H9 (cell line): ENCODE data around the gene STAB1. TPM values are rescaled to one million over a fixed set of nuclear protein-coding genes. Genes with fewer than 3 reads are reported as not detected.

ENCODE experiments used
- DNase-seq: peaks from one replicate; pipeline ENCODE4 v3.0.0-alpha.2; 2017
- H2AFZ ChIP-seq: one replicate; pipeline ENCODE4 v1.6.1; 2013; ENCODE audit warnings: mild to moderate bottlenecking, low read length, control low read depth, moderate library complexity
- H2AK5ac ChIP-seq: 2 replicates; pipeline ENCODE4 v1.6.1; 2013; ENCODE audit warnings: low read length, control low read depth, mixed read lengths; ENCODE audit not compliant: insufficient read length
- H2BK120ac ChIP-seq: one replicate; pipeline ENCODE4 v1.6.1; 2013; ENCODE audit warnings: low read depth, mild to moderate bottlenecking, low read length, control low read depth, inconsistent platforms; ENCODE audit not compliant: poor library complexity, severe bottlenecking
- H2BK12ac ChIP-seq: 2 replicates; pipeline ENCODE4 v1.6.1; 2013; ENCODE audit warnings: low read length, control low read depth, mixed read lengths, low read depth; ENCODE audit not compliant: insufficient read length
- H2BK15ac ChIP-seq: 2 replicates; pipeline ENCODE4 v1.6.1; 2013; ENCODE audit warnings: low read depth, low read length, control low read depth
- H2BK20ac ChIP-seq: one replicate; pipeline ENCODE4 v1.6.1; 2013; ENCODE audit warnings: low read depth, mild to moderate bottlenecking, low read length, control low read depth, inconsistent platforms; ENCODE audit not compliant: poor library complexity, severe bottlenecking
- H2BK5ac ChIP-seq: 2 replicates; pipeline ENCODE4 v1.6.1; 2013; ENCODE audit warnings: low read length, control low read depth, mixed read lengths; ENCODE audit not compliant: insufficient read length
- H3K14ac ChIP-seq: 2 replicates; pipeline ENCODE4 v1.6.1; 2013; ENCODE audit warnings: low read length, control low read depth; ENCODE audit not compliant: insufficient read depth
- H3K18ac ChIP-seq: 2 replicates; pipeline ENCODE4 v1.6.1; 2013; ENCODE audit warnings: low read depth, mild to moderate bottlenecking, mixed read lengths, low read length, control low read depth; ENCODE audit not compliant: insufficient read length
- H3K23ac ChIP-seq: 2 replicates; pipeline ENCODE4 v1.6.1; 2013; ENCODE audit warnings: low read length, control low read depth, mixed read lengths, low read depth; ENCODE audit not compliant: insufficient read length
- H3K23me2 ChIP-seq: 2 replicates; pipeline ENCODE4 v1.6.1; 2013; ENCODE audit warnings: low read depth, mild to moderate bottlenecking, mixed read lengths, low read length, control low read depth; ENCODE audit not compliant: insufficient read length, poor library complexity, severe bottlenecking
- H3K27ac ChIP-seq: 2 replicates; pipeline ENCODE4 v1.5.1; 2013; ENCODE audit warnings: low read length, control low read depth, mixed read lengths, low read depth; ENCODE audit not compliant: insufficient read length
- H3K27me3 ChIP-seq: 2 replicates; pipeline ENCODE4 v1.6.1; 2013; ENCODE audit warnings: low read length, control low read depth, inconsistent platforms; ENCODE audit not compliant: insufficient read depth
- H3K4ac ChIP-seq: 2 replicates; pipeline ENCODE4 v1.6.1; 2013; ENCODE audit warnings: low read depth, mild to moderate bottlenecking, control low read depth, inconsistent platforms, low read length, moderate library complexity
- H3K4me1 ChIP-seq: 2 replicates; pipeline ENCODE4 v1.6.1; 2013; ENCODE audit warnings: low read length, control low read depth, inconsistent platforms; ENCODE audit not compliant: insufficient read depth
- H3K4me2 ChIP-seq: 2 replicates; pipeline ENCODE4 v1.6.1; 2013; ENCODE audit warnings: low read length, control low read depth, mixed read lengths; ENCODE audit not compliant: insufficient read length, insufficient read depth
- H3K56ac ChIP-seq: 2 replicates; pipeline ENCODE4 v1.6.1; 2013; ENCODE audit warnings: low read depth, mild to moderate bottlenecking, mixed read lengths, low read length, control low read depth; ENCODE audit not compliant: insufficient read length
- H3K79me1 ChIP-seq: 2 replicates; pipeline ENCODE4 v1.6.1; 2013; ENCODE audit warnings: low read depth, mild to moderate bottlenecking, moderate library complexity, low read length, control low read depth, inconsistent platforms; ENCODE audit not compliant: insufficient read depth, poor library complexity, severe bottlenecking
- H3K79me2 ChIP-seq: 2 replicates; pipeline ENCODE4 v1.6.1; 2013; ENCODE audit warnings: low read length, control low read depth, inconsistent platforms; ENCODE audit not compliant: insufficient read depth
- H3K9ac ChIP-seq: 2 replicates; pipeline ENCODE4 v1.6.1; 2013; ENCODE audit warnings: low read length, control low read depth, mixed read lengths; ENCODE audit not compliant: insufficient read length; ENCODE audit errors: extremely low read depth
- H3K9me3 ChIP-seq: one replicate; pipeline ENCODE4 v1.6.1; 2013; ENCODE audit warnings: low read depth, low read length, inconsistent platforms; ENCODE audit not compliant: control insufficient read depth
- H3T11ph ChIP-seq: one replicate; pipeline ENCODE4 v1.6.1; 2013; ENCODE audit warnings: mild to moderate bottlenecking, low read length, control low read depth, inconsistent platforms
- H4K20me1 ChIP-seq: one replicate; pipeline ENCODE4 v1.6.1; 2013; ENCODE audit not compliant: control insufficient read depth, insufficient read length, insufficient read depth
- H4K5ac ChIP-seq: 2 replicates; pipeline ENCODE4 v1.6.1; 2013; ENCODE audit warnings: low read depth, mild to moderate bottlenecking, mixed read lengths, low read length, control low read depth; ENCODE audit not compliant: insufficient read length
- H4K8ac ChIP-seq: replicated peaks from 2 replicates; pipeline ENCODE4 v1.6.1; 2013; ENCODE audit warnings: low read length, control low read depth, mixed read lengths, low read depth; ENCODE audit not compliant: insufficient read length
- H4K91ac ChIP-seq: 2 replicates; pipeline ENCODE4 v1.6.1; 2013; ENCODE audit warnings: low read depth, mild to moderate bottlenecking, moderate library complexity, mixed read lengths, low read length, control low read depth; ENCODE audit not compliant: insufficient read length
- H3K27ac Mint-ChIP-seq, 3 experiments: 2 replicates in 2 of 3; 3 replicates in 1 of 3; pipeline ENCODE4 v1.8.0; 2020 to 2021; ENCODE audit warnings: mixed read lengths in 3 of 3, mild to moderate bottlenecking in 1 of 3, moderate library complexity in 1 of 3
- H3K27me3 Mint-ChIP-seq: 2 replicates; pipeline ENCODE4 v1.8.0; 2021; ENCODE audit warnings: low read depth, mild to moderate bottlenecking, moderate library complexity, mixed read lengths
- H3K36me3 Mint-ChIP-seq, 3 experiments: 2 replicates in 2 of 3; 3 replicates in 1 of 3; pipeline ENCODE4 v1.8.0; 2020 to 2021; ENCODE audit warnings: low read depth in 3 of 3, mixed read lengths in 3 of 3; ENCODE audit not compliant: insufficient read depth in 1 of 3
- H3K4me1 Mint-ChIP-seq, 2 experiments: 2 replicates each; pipeline ENCODE4 v1.8.0; 2020; ENCODE audit warnings: mixed read lengths in 2 of 2
- H3K4me3 Mint-ChIP-seq, 2 experiments: 2 replicates in 1 of 2; 3 replicates in 1 of 2; pipeline ENCODE4 v1.8.0; 2020 to 2021; ENCODE audit warnings: mild to moderate bottlenecking in 2 of 2, mixed read lengths in 2 of 2, moderate library complexity in 1 of 2
- H3K9me3 Mint-ChIP-seq, 2 experiments: 2 replicates in 1 of 2; 3 replicates in 1 of 2; pipeline ENCODE4 v1.8.0; 2020; ENCODE audit warnings: mild to moderate bottlenecking in 2 of 2, mixed read lengths in 2 of 2, moderate library complexity in 1 of 2
- CTCF ChIP-seq: fragments of 200-600 bp; sonication (generic); conservative IDR thresholded peaks from 3 replicates; pipeline ENCODE4 v1.8.0; 2021; ENCODE audit warnings: antibody characterized with exemption, mild to moderate bottlenecking
- WGBS: extraction: QIAGEN DNeasy Blood & Tissue Kit; methylation state at CpG from one replicate; pipeline ENCODE4 v1.1.7; 2013; ENCODE audit warnings: missing lambda C conversion rate, low lambda C conversion rate, mixed read lengths; ENCODE audit not compliant: insufficient read length; ENCODE audit errors: extremely low coverage; 5-methylcytosine and 5-hydroxymethylcytosine counted together
- total RNA-seq: library from RNA; stranded (reverse); gene quantifications from 2 replicates; pipeline ENCODE4 v1.2.1, GENCODE V29; 2021

Gene STAB1
- total RNA-seq, 1 experiment from 2014 or later: 1.5 TPM

DNA sequence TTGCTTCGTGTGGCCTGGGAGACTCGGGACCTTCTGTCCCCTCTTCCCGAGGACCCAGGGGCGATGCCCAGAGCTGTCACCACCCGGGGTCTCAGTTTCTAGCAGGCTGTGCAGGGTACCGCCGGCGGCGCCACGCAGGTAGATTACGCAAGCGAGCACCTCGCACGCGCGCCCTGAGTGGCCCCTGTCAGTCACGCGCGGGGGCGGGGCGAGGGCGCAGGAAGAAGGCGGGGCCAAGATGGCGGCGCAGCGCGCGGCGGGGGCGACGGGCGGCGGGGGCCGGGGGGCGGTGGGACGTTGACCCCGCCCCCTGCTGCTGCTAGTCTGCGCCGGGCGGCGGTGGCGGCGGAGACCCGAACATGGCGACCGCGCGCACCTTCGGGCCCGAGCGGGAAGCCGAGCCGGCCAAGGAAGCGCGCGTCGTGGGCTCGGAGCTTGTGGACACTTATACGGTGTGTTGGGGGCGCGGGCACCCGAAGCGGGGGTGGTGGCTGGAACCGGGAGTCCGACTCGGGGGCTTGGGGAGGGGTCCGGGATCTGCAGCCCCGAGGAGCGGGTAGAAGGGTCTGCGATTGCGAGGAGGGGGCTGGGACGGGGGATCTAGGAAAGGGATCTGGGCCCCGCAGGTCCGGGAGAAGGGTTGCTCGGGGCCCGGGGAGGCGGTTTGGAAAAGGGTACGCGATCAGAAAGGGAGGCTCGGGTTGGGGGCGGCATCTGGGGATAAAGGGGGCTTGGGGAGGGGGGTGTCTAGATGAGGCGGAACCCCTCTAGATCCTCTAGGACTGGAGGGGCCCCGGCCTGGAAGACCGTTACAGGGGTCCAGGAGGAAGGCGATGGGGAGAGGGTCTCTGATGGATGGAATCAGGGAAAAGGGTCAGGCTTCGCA is 39.6 kb upstream of the STAB1 start, which contains the start of gene NISCH:
TSS of gene NISCH (plus strand) at position 322 of the 886 bp plus-strand sequence. CDS start at position 360, 38 bp downstream.
- H3K36me3 Mint-ChIP-seq: peaks cover 19 to 34% (median 32%) of the 10 kb centered on the region in 3 experiments
- no peaks in the 10 kb centered on the region for H3K27me3 ChIP-seq
- H3K27ac Mint-ChIP-seq: peak within 1 kb of the TSS; percentile 86 to 97 (median 89)
- H3K23me2 ChIP-seq: peaks cover 4% of the 10 kb centered on the region
- no peak within 1 kb of the TSS for H4K5ac ChIP-seq
- H2BK15ac ChIP-seq: no peak within 1 kb of the TSS
- peak within 1 kb of the TSS; percentile 89 to 96 for H3K4me3 Mint-ChIP-seq
- no peak within 1 kb of the TSS for H4K8ac ChIP-seq
- H3K9me3 Mint-ChIP-seq: no peaks in the 10 kb centered on the region
- H2AK5ac ChIP-seq: no peak within 1 kb of the TSS
- H4K91ac ChIP-seq: no peak within 1 kb of the TSS
- DNase-seq: peak; percentile 81
- no CpG with 5 or more reads among the region's 86 CpGs for WGBS
- H3K27me3 Mint-ChIP-seq: no peaks in the 10 kb centered on the region; the same call in 1 of the 2 replicates
- H3K4me2 ChIP-seq: peak within 1 kb of the TSS; percentile 58
- peak within 1 kb of the TSS; percentile 46 for H3K18ac ChIP-seq
- peak within 1 kb of the TSS; percentile 69 for H3K14ac ChIP-seq
- peaks cover 5% of the 10 kb centered on the region for H3K79me1 ChIP-seq
- peaks cover 31 to 51% of the 10 kb centered on the region in 2 experiments for H3K4me1 Mint-ChIP-seq
- H2BK5ac ChIP-seq: no peak within 1 kb of the TSS
- H3K9ac ChIP-seq: peak within 1 kb of the TSS; percentile 72
- H2BK120ac ChIP-seq: peak within 1 kb of the TSS; percentile 31
- no peak within 1 kb of the TSS for H3T11ph ChIP-seq
- H3K4ac ChIP-seq: no peak within 1 kb of the TSS
- H3K23ac ChIP-seq: no peak within 1 kb of the TSS
- peaks cover 4% of the 10 kb centered on the region; the same call in 1 of the 2 replicates for H3K79me2 ChIP-seq
- no peak within 1 kb of the TSS for H3K56ac ChIP-seq
- H2BK12ac ChIP-seq: no peak within 1 kb of the TSS
- H3K27ac ChIP-seq: no peak within 1 kb of the TSS
- H2AFZ ChIP-seq: no peak within 1 kb of the TSS
- H4K20me1 ChIP-seq: no peaks in the 10 kb centered on the region
- no peak within 1 kb of the TSS for H2BK20ac ChIP-seq
- no peaks in the 10 kb centered on the region for H3K9me3 ChIP-seq
- TF ChIP-seq CTCF: no peak
- no peaks in the 10 kb centered on the region; the same call in 1 of the 2 replicates for H3K4me1 ChIP-seq
